GM12892 (cell line): Measurements from ENCODE around the gene MYO5C.

Experiments used
- DNase-seq: peaks from one replicate; pipeline ENCODE4 v3.0.0; 2011; ENCODE audit not compliant: insufficient read length
- FAIRE-seq: peaks from 2 replicates; lab custom pipeline; 2011; peaks lifted over from hg19 to GRCh38; lab: Jason Lieb, UNC
- POLR2A ChIP-seq: IDR thresholded peaks from 2 replicates; pipeline ENCODE4 v1.6.1; 2011; ENCODE audit warnings: low read depth, low read length, control low read depth
- POLR2AphosphoS5 ChIP-seq: IDR thresholded peaks from 2 replicates; pipeline ENCODE4 v1.6.1; 2011; ENCODE audit warnings: low read depth, low read length, control low read depth
- TAF1 ChIP-seq: IDR thresholded peaks from 2 replicates; pipeline ENCODE4 v1.6.1; 2011; ENCODE audit warnings: low read depth, mild to moderate bottlenecking, control low read depth, low read length, borderline replicate concordance

The MYO5C gene

DNA sequence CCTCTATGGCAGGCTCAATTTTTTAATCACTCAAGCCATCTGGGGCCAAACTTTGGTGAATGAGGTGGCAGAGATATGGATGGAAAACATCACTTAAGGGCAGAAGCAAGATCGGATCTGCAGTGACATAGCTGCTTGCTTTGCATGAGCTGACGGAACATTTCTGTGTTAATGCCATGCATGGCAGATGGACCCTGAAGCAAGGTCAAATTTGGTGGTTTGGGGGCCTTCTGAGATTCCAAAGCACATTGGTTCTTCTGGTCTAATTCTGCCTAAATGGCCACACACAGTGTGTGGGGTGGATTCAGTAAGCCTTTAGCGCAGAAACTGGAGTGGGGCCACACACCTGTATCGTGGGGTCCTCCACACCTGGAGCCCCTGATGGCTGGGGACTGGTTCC is 144.7 kb downstream of the MYO5C start:
- DNase-seq (no peak), FAIRE-seq (no peak)
- TF ChIP-seq POLR2A (no peak), TAF1 (no peak), POLR2AphosphoS5 (no peak)

GRCh38 chr15:52150043-52150825 is 145.4 kb downstream of the MYO5C start:
- no peak for TF ChIP-seq POLR2A
- no peak for TF ChIP-seq TAF1
- no peak for TF ChIP-seq POLR2AphosphoS5
- FAIRE-seq (no peak), DNase-seq (no peak)

DNA sequence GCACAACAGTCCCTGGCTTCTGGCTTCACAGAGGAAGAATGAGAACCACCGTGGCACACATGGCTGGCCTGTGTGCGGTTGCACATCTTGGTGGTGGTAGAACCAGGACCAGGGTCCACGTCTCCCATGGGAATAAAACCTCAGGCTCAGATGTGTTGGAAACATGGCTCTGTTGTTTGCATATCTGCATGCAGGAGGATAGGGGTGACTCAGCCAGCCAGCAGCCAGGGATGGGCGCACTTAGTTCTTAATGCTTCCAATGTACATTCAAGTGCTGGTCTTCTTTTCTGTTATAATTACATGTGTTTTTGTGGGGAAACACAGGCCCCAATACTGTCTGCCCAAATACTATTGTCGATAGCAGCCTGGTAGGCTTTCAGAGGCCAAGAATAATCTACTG is 147.2 kb downstream of the MYO5C start:
- no peak for TF ChIP-seq POLR2AphosphoS5
- TF ChIP-seq POLR2A = no peak
- no peak for TF ChIP-seq TAF1
- DNase-seq (no peak), FAIRE-seq (no peak)

DNA sequence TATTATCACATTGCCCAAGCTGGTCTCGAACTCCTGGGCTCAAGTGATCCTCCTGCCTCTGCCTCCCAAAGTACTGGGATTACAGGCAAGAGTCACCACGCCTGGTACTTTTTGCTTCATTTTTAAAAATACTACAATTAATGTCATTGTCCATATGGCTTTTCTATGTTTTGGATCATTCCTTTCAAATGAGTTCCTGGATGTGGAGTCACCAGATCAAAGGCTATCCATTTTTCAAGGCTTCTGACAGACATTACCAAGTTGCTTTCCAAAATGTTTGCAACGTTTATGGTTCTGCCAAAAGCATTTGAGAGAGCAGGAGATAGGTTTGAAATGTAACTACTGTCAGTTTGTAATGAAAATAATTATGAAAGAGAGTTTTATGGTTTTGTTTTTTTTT is 148.8 kb downstream of the MYO5C start:
- DNase-seq = no peak
- FAIRE-seq = no peak
- TF ChIP-seq POLR2AphosphoS5 = no peak
- TF ChIP-seq TAF1 = no peak
- TF ChIP-seq POLR2A = no peak

- no peak for DNase-seq
- TF ChIP-seq POLR2AphosphoS5 (no peak), POLR2A (no peak), TAF1 (no peak)
- FAIRE-seq = no peak
Observed at GRCh38 chr15:52146261-52146660, 149.3 kb downstream of the MYO5C start.

- no peak for TF ChIP-seq POLR2AphosphoS5
- TF ChIP-seq TAF1 = no peak
- FAIRE-seq (no peak), DNase-seq (no peak)
Observed at GRCh38 chr15:52144656-52145178, 150.9 kb downstream of the MYO5C start.

DNA sequence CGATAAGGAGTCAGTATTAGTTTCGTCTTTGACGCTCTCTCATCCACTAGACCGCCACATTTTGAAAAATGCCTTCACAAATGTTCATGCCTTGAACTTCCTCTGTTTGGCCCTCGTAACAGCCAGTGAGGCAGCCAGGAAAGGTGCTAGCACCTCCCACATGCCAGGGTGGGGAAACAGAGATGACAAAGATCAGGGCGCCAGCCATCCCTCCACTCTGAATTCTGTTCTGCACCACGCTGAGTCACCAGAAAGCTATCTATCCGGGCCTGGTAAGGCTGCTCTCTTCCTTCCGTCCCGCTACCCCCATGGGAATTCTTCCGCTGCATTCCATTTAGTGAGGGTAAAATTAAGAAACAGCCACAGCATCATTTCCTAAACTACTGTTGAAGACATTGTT is 151.7 kb downstream of the MYO5C start:
- FAIRE-seq = no peak

More for the DNA sequence above, 151.7 kb downstream of the MYO5C start:
- TF ChIP-seq TAF1 (no peak), POLR2AphosphoS5 (no peak), POLR2A (no peak)
- no peak for DNase-seq
